Hippocampal formation (tissue), 2 donors: Measurements from ENCODE around the gene SAMD5.

Source experiments
- DNase-seq, 2 donors: peaks; one replicate each; lab custom pipeline; 2025; lab: John Stamatoyannopoulos, UW

SAMD5 gene

GRCh38 chr6:147508042-147508865, at the start of gene SAMD5:
Gene SAMD5 (plus strand): TSS chr6:147508690. CDS start chr6:147508929, 239 bp downstream.
- no peak for DNase-seq

DNA sequence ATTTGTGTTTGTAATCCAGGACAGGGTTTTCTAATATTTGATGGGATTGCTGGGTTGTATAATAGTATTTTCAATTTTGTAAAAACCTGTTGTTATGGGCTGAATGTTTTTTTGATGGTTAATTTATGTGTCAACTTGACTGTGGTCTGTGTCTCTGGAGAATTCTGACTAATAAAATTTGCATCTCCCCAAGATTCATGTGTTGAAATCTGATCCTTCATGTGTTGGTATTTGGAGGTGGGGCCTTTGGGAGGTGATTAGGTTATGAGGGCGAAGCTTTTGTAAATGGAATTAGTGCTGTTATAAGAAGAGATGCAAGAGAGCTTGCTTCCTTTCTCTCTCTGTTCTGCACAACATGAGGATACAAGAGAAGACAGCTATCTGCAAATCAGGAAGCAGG, 48.7 kb upstream of the SAMD5 start:
- no peak for DNase-seq

GRCh38 chr6:147463651-147464050, 44.8 kb upstream of the SAMD5 start:
- DNase-seq: no peak

DNA sequence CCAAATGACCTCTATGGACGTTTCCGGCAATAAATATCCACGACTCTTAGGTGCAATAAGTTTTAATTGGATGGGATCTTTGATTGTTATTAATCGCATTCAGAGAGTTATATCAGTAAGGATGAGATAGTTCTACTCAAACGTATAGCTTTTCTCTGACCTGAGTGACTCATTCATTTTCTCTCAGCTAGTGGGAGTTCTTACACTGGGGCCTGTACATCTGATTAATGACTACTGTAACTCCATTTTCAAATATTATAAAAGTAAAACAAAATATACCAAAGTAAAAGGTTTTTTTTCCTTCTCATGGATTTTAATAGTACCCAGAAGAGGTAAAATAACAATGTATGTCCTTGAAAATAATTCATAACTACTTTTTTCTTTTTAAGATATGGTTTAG, 41.1 kb upstream of the SAMD5 start:
- no peak for DNase-seq

- DNase-seq: no peak
Observed at GRCh38 chr6:147467886-147468285, 40.6 kb upstream of the SAMD5 start.

- DNase-seq: no peak
Observed at GRCh38 chr6:147468634-147469033, 39.9 kb upstream of the SAMD5 start.

DNA sequence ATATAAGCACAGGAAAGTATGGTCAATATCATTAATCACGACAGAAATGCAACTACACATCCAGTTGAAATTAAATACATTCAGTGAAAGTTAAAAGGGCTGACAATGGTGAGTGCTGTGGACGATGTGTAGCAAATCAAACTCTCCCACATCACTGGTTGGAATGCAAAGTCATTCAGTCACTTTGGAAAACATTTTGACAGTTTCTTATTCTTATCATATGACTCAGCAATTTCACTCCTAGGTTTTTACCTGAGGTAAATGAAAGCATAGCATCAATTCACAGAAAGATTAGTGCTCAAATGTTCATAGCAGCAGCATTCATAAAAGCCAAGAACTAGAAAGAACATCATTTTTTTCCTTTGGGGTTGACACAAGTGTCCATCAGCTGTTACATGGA, 28.6 kb upstream of the SAMD5 start:
- DNase-seq: no peak

- no peak for DNase-seq
Observed at GRCh38 chr6:147486683-147487082, 21.8 kb upstream of the SAMD5 start.

GRCh38 chr6:147497472-147497871, 11.0 kb upstream of the SAMD5 start:
- DNase-seq: no peak

DNA sequence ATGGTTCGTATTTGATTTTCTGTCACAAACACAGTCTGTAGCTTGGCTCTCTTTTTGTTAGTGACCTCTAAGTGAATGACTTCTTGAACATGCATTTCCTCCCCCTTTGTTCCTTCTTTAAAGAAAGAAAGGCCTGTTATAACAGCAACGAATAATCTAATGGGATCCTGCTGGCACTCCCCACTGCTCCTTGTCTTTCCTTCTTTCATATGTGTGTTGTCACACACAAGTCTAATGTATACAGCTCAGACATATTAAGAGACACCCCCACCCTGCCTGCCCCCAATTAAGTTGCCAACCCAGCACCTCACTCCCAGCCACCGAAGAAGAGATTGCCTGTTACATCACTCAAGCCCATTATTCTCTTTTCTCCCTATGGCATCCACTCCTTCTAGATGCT, 4.9 kb upstream of the SAMD5 start:
- no peak for DNase-seq

GRCh38 chr6:147504848-147505247, 3.6 kb upstream of the SAMD5 start:
- no peak for DNase-seq

DNA sequence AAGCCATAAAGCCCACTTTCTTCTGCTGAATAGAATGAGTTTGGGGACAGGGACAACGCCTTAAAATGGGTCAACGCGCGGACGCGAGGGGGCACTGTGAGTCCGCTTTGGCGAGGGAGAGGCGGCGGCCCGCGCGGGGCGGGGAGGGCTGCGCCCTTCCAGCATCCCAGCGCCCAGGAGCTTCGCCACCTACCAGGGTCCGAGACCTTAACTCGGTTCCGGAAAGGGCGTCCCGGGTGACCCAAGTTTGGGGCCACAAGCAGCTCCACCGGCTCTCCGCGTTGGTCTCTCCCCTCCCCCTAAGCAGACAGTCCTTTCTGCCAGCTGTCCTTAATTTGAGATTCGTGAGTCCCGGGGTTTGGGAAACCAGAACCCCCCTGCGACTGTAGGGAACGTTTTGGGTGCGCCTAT, 1.8 kb upstream of the SAMD5 start:
- DNase-seq: peak; percentile 27 to 48

GRCh38 chr6:147507162-147508041, 1.1 kb upstream of the SAMD5 start:
- DNase-seq: no peak

- no peak for DNase-seq
Observed at GRCh38 chr6:147508866-147509608, 547 bp downstream of the SAMD5 start.

DNA sequence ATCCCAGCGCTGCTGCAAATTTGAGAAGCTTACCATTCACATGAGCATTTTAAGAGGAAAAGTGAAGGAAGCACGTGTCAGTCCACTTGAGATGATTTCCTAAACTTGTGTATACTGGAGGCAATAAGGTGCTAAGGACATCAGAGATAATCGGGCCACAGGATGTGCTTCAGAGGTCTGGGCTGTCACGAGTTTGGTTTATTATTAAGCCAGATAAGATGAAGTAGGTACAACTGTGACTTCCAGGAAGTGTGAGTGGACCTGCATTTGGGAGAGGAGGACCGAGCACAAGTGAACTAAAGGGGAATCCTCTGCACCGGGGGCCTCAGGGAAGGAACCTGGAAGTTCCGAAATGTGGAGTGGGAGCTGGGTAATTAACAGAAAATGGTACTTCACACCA, 1.4 kb downstream of the SAMD5 start:
- DNase-seq: no peak

- no peak for DNase-seq
Observed at GRCh38 chr6:147510929-147511590, 2.6 kb downstream of the SAMD5 start.

DNA sequence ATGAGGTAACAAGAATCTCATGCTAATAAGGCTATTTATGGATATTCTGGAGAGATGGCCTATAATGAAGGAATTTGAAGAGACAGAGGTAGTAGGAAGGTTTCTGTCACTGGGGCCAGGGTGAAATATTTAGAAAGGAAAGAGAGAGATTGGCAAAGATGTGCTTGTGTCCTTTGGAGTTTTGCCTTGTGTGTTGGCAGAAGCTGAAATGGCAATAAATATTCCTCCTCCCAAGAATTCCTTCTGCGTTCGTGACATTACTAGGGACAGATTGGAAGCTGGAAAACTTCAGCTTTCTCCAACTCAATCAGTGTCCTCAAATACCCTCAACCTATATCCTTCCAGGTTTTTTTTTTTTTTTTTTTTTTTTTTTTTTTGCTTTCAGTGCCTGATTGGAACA, 6.3 kb downstream of the SAMD5 start:
- no peak for DNase-seq

DNA sequence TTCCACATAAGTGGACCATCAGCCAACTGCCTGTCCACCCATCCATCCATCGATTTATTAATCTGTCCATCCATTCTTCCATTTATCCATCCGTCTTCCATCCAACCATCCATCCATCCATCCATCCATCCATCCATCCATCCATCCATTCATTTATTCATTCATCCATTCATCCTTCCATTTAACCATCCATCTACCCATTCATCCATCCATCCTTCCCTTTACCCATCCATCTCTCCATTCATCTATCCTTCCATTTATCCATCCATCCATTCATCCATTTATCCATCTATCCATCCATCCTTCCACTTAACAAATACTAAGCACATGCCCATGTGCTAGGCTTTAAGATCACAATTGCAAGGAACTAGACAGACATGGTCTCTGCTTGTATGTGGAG, 6.8 kb downstream of the SAMD5 start:
- DNase-seq: no peak

DNA sequence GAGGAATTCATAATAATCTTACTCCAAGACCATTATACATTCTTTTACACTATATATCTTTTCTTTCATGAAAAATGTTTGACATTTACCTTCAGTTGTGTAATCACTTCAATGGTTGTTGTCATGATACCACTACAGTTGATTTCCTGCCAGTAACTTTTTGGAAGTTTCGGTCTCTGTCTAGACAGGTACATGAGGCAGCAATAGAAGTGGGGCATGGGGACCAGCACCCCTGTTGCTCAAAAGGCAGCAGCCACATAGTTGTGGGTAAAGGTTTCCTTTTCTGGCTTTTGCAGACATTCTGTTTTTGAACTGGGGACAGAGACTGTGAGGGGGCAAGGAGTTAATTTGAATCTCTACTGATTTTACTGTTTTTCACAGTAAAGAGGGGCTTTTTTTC, 14.1 kb downstream of the SAMD5 start:
- no peak for DNase-seq

DNA sequence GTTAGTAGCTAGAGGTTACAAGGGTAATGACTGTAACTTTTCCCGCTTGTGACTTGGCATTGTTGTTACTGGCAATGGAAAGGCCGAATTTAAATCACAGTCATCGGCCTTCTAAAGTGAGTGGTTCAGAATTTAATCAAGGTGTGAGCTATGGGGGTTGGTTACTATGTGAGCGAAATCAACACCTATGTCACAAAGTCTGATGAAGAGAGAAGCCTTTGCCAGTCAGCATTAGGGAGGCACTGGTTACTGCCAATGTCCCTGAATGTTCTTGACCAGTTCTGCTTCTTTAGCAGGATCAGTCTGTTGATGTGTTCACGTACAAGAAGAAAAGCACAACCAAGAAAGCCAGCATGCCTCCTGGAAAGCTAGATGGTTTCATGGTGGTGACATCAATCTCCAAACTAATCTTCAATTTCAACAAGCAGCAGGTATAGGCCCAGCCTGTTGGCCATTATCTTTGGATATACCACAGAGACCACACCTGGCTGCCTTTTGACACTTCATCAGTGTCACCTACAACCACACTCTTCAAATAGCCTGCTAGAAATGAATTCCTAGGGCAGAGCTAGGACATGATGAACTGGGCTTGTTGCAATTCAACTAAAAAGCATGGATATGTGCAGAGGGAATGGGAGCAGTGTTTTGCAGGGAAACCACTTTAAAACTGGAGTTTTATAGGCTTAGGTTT, 17.2 kb downstream of the SAMD5 start:
- DNase-seq: no peak

DNA sequence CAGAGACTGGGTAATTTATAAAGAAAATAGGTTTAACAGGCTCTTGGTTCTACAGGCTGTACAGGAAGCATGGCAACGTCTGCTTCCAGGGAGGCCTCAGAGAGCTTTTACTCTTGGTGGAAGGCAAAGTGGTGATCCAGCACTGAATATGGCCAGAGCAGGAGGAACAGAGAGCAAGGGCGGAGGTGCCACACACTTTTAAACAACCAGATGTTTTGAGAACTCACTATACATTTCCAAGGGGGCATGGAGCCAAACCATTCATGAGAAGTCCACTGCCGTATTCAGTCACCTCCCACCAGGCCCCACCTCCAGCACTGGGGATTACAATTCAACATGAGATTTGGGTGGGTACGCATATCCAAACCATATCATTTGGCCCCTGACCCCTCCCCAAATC, 18.7 kb downstream of the SAMD5 start:
- DNase-seq: no peak
